Left cardiac atrium (tissue), 4 donors: Measurements from ENCODE around the gene SIT1. TPM values are rescaled to one million over a fixed set of nuclear protein-coding genes. Genes with fewer than 3 reads are reported as not detected.
A peak's percentile ranks its signal among the peaks of the same experiment; 100 is the strongest.
"Not testable (repeated sequence)": the region's sequence is repeated elsewhere in the genome, so short reads cannot be mapped to it uniquely, and the experiment has no call there.

Experiments
- ATAC-seq, 2 donors: fragments of 200-7000 bp; cut with Tn5 transposase; one replicate each; pipeline ENCODE4 v1.9.1; 2020; ENCODE audit warnings: mild to moderate bottlenecking in 2 of 2, moderate library complexity in 2 of 2
- DNase-seq: peaks from one replicate; pipeline ENCODE4 v3.0.0-alpha.2; 2020
- intact Hi-C, 2 donors: fragments of 100-400 bp; cut with DNase I; formaldehyde crosslinking; loops; one replicate each; pipeline versions ENCODE4 v1.14.1 to v1.15.1; 2022 to 2023
- total RNA-seq, 2 donors: library from RNA; stranded (reverse); fragmentation: NEBNext Ultra II Directional; extraction: Animal tissue kit (Norgen Biotek cat#: 25700); gene quantifications; one replicate each; pipeline ENCODE4 v1.2.1, GENCODE V29; 2021
- donor health status: DM: no; HTN: yes; CAD: no.
- donor health status: DM: no; HTN: yes; CAD: no; lungs with severe emphysema.
- donor health status: DM: yes; HTN: yes; CAD: no.
- donor health status: Dilated cardiomyopathy.

Gene SIT1
- total RNA-seq, 2 donors from 2014 or later, result 0.86 to 1.6 TPM

DNA sequence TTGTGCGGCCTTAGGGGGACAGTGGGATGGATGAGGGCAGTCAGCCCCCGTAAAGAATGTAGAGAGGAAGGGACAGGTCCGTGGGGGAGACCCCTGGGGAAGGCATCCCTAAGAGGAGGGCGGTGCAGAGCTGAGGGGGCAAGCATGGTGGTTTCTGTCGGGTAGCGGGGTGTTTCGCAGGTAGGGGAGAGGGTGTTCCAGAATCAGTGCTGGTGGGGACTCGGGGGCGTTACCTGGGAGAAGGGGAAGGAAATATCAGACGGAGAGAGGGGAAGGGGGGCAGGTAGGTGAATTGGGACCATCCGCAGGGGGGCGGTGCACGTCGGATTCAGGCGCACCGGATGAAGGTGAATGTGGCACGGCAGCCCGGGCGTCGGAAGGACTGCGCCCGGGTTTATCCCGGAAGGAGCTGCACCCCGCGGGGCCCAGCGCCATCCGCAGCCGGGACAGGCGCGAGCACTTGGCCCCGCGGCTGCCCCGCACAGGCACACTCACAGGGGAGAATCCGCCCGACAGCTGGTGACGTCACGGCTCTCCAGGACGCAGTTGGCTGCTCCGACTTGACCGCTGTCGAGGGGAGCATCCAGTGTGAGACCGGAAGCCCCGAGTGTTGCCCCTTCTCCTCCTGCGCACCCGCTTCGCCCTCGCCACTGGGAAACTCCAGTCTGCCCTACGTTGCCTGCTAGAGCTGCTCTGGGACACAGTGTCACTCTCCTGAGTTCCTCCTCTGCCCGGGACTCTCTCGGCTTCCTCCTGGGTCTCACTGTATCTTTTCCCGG, 33.9 kb downstream of the SIT1 start:
- DNase-seq (peak; percentile 86), ATAC-seq (peak; percentile 72 to 82)
- intact Hi-C loops, result no loop called here

DNA sequence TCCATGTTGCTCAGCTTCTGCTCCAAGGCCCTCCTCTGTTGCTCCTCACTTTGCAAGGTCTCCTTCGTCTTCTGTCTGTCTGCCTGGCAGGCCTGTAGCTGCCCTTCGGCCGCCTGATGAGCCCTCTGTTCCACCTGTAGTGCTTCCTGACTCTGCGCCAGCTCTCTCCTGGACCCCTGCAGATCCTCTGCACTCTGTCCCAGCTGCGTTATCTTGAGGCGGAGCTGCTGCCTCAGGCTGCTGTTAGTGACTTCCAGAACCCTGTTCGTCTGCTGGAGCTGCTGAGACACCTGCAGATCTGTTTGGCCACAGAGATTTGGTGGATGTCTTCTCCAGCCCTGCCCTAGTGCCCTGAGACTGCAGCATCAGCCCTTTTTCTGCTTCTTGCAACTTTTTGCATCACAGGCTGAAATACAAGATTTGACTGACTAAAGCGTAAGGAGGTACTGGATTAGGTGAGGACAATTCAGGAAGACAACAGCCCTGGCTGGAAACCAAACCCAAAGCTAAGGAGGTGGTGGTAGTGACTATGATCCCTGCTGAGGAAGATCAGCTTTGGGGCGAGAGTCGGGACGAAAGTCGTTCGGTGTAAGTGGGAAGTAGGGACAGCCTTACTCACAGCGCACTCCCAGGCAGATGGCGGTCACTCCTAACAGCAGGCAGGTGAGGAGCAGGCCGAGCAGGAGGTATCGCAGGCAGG, 34.6 kb downstream of the SIT1 start:
- intact Hi-C loops, result no loop called here
- ATAC-seq (no peak), DNase-seq (no peak)

DNA sequence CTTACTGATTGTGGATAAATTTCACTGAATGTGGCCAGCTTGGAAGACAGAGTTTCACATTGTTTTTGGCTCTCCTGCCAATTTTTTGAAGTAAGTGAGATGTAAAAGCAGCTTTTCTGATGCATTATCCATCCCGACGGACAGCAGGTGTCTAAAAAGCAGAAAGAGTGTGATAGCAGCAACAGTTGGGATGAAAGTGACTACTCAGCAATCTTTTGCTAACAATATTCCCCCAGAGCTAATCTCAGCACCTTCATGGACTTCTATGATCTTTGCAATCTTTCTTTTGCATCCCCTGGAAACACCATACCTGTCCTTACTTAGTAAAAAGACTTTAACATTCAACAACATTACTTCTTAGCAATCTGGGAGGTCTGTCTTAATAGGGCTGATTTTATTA, 37.9 kb downstream of the SIT1 start:
- intact Hi-C loops, result no loop called here
- no peak for DNase-seq
- no peak for ATAC-seq

DNA sequence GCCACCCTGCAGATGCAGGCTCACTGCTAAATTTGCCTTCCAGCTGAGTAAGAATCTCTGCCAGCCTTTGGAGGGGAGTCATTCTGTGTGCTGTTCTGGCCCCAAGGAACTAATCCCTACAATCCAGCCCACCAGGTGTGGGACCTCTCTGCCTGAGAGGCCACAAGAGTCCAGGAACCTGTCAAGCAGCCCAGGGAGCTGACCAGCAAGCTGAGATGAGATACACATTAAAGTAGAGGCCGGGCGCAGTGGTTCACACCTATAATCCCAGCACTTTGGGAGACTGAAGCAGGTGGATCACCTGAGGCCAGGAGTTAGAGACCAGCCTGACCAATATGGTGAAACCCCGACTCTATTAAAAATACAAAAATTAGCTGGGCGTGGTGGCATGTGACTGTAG, 38.7 kb downstream of the SIT1 start:
- ATAC-seq, intact Hi-C loops, DNase-seq: not testable (repeated sequence)

DNA sequence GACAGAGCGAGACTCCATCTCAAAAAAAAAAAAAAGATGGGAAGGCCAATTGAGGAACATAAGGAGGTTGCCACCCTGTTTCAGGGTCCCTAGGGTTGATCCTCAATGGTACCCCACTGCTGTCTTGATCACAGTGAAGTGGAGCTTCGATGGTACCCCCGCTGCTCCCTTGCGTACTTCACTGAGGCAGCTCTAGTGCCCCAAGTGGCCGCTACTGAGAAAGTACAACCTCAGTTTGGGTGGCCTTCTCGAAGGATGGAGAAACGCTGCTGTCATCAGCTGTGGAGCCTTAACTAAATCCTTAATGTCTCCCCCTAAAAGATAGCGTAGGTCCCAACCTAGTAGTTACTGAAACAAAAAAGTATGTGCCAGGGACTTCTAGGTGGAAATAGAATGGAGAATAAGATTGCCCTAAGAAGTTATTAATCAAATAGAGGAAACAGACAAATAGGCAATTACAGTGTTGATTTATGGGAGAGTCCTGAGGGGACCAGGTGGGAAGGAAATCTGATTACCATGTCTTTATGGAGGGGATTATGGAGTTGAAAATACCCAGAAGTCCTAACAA, 39.4 kb downstream of the SIT1 start:
- peak; percentile 38 to 57 for ATAC-seq
- no peak for DNase-seq
- intact Hi-C loops, result no loop called here

DNA sequence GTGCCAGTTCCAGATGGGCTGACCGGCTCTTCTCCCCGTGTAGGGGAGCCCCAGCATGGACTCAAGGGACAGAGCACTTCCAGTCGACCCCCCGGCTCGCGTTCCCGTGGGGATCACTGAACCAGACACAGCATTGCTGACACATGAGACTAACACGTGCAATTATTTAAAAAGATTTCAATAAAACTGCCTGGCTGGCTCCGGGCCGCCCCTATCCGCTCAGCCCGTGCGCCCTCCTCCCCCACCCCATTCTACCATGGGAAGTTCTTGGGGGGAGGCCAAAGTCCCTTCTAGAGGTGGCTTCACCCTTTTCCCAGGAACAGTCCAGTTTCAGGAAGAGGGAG, 40.9 kb downstream of the SIT1 start:
- intact Hi-C loops, result loop anchor here in 1 of 2 donors (10.0 kb wide), 1 partner anchor 495 kb away; the partner anchor contains the start of gene ATOSB
- no peak for DNase-seq
- ATAC-seq, result peak in 1 of 2 donors; percentile 1

- intact Hi-C loops, result loop anchor here in 1 of 2 donors (10.0 kb wide), 1 partner anchor 494 kb away; the partner anchor contains the start of gene ATOSB
- DNase-seq (no peak), ATAC-seq (peak in 1 of 2 donors; percentile 10)
Observed at GRCh38 chr9:35609001-35609819, 41.5 kb downstream of the SIT1 start.

GRCh38 chr9:35608221-35608620, 42.5 kb downstream of the SIT1 start:
- ATAC-seq (no peak), DNase-seq (no peak)
- intact Hi-C loops, result loop anchor here in 1 of 2 donors (10.0 kb wide), 1 partner anchor 493 kb away; the partner anchor contains the start of gene ATOSB

GRCh38 chr9:35606726-35607125, 44.0 kb downstream of the SIT1 start:
- ATAC-seq, result no peak
- no peak for DNase-seq
- intact Hi-C loops, result loop anchor here in 1 of 2 donors (10.0 kb wide), 1 partner anchor 492 kb away; the partner anchor contains the start of gene ATOSB

DNA sequence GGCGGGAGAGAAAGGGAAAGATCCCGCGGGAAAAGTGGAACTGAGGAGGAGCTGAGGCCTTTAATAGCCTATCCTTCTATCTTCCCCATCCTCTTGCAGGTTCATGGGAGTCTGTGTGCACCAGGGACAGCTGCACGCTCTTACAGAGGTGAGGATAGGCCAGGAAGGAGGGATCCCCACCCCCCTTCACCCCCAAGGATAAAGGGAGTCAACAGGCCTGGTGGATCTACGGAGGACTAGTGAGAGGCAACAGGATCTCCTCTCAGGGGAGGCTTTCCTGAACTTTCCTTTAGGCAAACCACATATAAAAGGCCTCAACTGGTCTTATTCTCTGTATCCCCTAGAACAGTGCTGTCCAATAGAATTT, 44.6 kb downstream of the SIT1 start:
- DNase-seq (no peak), ATAC-seq (no peak)
- intact Hi-C loops, result loop anchor here in 1 of 2 donors (10.0 kb wide), 1 partner anchor 491 kb away; the partner anchor contains the start of gene ATOSB

DNA sequence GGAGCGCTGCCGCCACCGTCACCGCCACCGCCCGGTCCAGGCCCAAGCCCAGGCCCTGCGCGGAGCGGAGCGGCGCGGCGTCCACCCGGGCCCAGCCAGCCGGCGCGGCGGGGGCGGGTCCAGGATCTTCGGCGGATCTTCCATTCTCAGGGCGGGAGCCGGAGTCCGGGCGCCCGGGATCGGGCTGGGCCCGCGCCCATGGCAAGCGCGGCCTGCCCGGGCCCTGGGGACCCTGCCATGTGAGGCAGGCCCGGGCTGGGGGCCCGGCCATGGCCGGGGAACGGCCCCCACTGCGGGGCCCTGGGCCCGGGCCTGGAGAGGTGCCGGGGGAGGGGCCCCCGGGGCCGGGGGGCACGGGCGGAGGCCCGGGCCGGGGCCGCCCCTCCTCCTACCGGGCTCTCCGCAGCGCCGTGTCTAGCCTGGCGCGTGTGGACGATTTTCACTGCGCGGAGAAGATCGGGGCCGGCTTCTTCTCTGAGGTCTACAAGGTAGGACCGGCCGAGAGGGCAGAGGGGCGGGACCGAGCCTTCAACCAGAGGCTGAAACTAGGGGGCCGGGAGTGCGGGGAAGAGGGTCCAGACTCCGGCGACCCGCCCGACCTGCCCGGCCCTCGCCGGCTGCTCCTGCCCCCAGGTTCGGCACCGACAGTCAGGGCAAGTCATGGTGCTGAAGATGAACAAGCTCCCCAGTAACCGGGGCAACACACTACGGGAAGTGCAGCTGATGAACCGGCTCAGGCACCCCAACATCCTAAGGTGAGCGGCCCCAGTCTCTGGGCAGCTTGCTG, 45.2 kb downstream of the SIT1 start:
- intact Hi-C loops, result loop anchor here in 1 of 2 donors (10.0 kb wide), 1 partner anchor 491 kb away; the partner anchor contains the start of gene ATOSB
- DNase-seq (peak; percentile 56), ATAC-seq (no peak)

DNA sequence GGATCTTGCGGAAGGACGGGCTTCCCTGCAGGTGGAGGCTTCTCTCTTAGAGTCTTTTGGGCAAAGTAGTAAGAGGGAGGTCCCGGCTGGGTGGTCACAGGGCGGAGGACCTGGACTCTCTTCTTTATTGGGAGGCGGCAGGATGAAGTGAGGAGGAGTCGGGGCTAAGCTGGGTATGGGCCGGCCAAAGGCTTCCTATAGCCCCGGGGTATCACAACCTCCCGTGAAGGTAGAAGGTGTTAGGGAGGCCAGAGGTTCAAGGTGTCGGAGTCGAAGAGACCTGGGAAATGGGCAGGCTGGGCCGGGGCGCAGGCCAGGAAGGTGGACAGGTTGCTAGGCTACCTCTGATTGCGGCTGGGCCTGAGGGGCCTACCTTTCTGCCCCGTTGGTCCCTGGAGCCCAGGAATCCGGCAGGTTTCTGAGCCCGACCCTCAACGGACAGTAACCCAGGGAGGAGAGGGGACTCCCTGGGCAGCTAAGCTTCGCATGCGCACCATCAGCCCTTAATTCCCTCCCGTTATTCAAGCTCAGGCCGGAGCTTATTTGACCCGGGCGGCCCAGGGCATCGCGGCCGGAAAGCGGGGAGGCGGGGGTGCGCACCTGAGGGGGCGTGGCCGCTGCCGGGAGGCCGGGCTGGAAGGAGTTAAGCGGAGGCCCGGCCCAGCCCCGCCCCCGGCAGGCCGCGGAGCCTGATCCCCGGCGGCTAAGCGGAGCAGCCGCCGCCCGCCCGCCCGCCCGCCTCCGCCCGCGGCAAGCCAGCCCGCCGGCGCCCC, 46.0 kb downstream of the SIT1 start, which contains the start of gene TESK1:
Gene TESK1, plus strand, starts transcription at position 685 of the 773 bp plus-strand sequence. CDS start 358 bp downstream, outside the sequence.
- peak; percentile 78 for DNase-seq
- intact Hi-C loops, result loop anchor here in 1 of 2 donors (10.0 kb wide), 1 partner anchor 490 kb away; the partner anchor contains the start of gene ATOSB
- peak; percentile 55 to 69 for ATAC-seq

- DNase-seq, result peak; percentile 100
- ATAC-seq, result peak; percentile 95 to 97
- intact Hi-C loops, result loop anchor here in 1 of 2 donors (10.0 kb wide), 1 partner anchor 489 kb away; the partner anchor contains the start of gene ATOSB
Observed at GRCh38 chr9:35603986-35604577, 46.6 kb downstream of the SIT1 start.

- ATAC-seq, result peak; percentile 13 to 19
- intact Hi-C loops, result loop anchor here in 1 of 2 donors (10.0 kb wide), 1 partner anchor 489 kb away; the partner anchor contains the start of gene ATOSB
- peak; percentile 74 for DNase-seq
Observed at GRCh38 chr9:35603506-35603985, 47.2 kb downstream of the SIT1 start.

DNA sequence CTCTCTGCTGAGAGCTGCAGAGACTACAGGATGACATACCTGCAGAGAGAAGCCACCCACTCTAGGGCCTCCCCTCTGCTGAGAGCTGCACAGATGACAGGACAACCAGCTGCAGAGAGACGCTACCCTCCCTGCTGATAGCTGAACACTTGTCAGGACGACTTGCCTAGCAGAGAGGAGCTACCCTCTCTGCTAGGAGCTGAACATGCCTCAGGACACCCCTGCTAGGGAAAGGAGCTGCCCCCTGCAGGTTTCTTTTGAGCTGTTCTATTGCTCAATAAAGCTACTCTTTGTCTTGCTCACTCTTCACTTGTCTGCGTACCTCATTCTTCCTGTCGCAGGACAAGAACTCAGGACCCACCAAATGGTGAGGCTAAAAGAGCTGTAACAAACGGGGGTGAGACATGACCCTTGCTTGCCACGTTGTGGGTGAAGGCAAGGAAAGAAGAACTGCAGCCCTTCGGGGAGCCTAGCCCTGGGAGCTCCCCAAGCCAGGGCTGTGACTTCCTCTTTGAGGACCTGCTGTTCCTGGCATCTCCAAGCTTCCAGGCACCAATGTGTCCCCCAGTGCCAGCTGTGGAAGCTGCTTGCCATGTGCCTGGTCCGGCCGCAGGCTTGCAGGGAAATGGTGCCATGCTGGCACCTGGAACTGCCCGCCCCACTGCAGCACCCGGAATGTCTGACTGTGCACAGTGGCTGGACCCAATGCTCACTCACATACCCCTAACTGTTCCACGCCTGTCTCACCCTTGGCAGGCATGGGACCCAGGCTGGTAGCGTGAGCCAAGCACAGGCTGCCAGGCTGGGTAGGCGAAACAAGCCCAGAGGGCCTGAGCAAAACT, 50.7 kb downstream of the SIT1 start:
- no peak for DNase-seq
- intact Hi-C loops, result loop anchor here in 1 of 2 donors (10.0 kb wide), 1 partner anchor 485 kb away; the partner anchor contains the start of gene ATOSB
- ATAC-seq, result peak in 1 of 2 donors; percentile 3
